NCI-H1105 treated with DMSO at 0.1 percent for 48 hours (cell line): ENCODE measurements around the gene SEC14L6.
"Not testable (repeated sequence)": the region's sequence is repeated elsewhere in the genome, so short reads cannot be mapped to it uniquely, and the experiment has no call there.

Experiments used
- DNase-seq: peaks from one replicate; lab custom pipeline; 2025; lab: John Stamatoyannopoulos, UW

Gene SEC14L6

GRCh38 chr22:30546616-30547015, at the start of gene SEC14L6:
Gene SEC14L6, minus strand, starts transcription at chr22:30546741. Its CDS starts 59 bp downstream, at chr22:30546682.
- DNase-seq: no peak

- DNase-seq: no peak
Observed at GRCh38 chr22:30596199-30596598, 49.7 kb upstream of the SEC14L6 start.

GRCh38 chr22:30592360-30592713, 45.8 kb upstream of the SEC14L6 start:
- not testable (repeated sequence) for DNase-seq

GRCh38 chr22:30591588-30592359, 45.2 kb upstream of the SEC14L6 start, which contains the start of gene PES1:
Gene PES1, minus strand, starts transcription at chr22:30591910. Its CDS starts 77 bp downstream, at chr22:30591833.
- DNase-seq: peak; percentile 98

GRCh38 chr22:30591191-30591587, 44.6 kb upstream of the SEC14L6 start:
- DNase-seq: no peak

GRCh38 chr22:30586414-30586813, 39.9 kb upstream of the SEC14L6 start:
- no peak for DNase-seq

- DNase-seq: no peak
Observed at GRCh38 chr22:30584441-30584840, 37.9 kb upstream of the SEC14L6 start.

- no peak for DNase-seq
Observed at GRCh38 chr22:30582788-30583545, 36.4 kb upstream of the SEC14L6 start.

- DNase-seq: no peak
Observed at GRCh38 chr22:30582051-30582450, 35.5 kb upstream of the SEC14L6 start.

- no peak for DNase-seq
Observed at GRCh38 chr22:30580896-30581295, 34.4 kb upstream of the SEC14L6 start.

- no peak for DNase-seq
Observed at GRCh38 chr22:30578481-30578880, 31.9 kb upstream of the SEC14L6 start.

GRCh38 chr22:30575859-30576258, 29.3 kb upstream of the SEC14L6 start:
- no peak for DNase-seq

- DNase-seq: no peak
Observed at GRCh38 chr22:30574997-30575671, 28.6 kb upstream of the SEC14L6 start.

- peak; percentile 18 for DNase-seq
Observed at GRCh38 chr22:30574095-30574981, 27.8 kb upstream of the SEC14L6 start, which contains the start of gene GAL3ST1. Gene GAL3ST1, minus strand, starts transcription at chr22:30574665. Its CDS starts 17,273 bp downstream, at chr22:30557392.

- DNase-seq: peak; percentile 17
Observed at GRCh38 chr22:30573594-30574094, 27.1 kb upstream of the SEC14L6 start.

GRCh38 chr22:30572840-30573593, 26.5 kb upstream of the SEC14L6 start:
- DNase-seq: no peak

- DNase-seq: no peak
Observed at GRCh38 chr22:30572210-30572609, 25.7 kb upstream of the SEC14L6 start.

- DNase-seq: no peak
Observed at GRCh38 chr22:30569674-30570202, 23.2 kb upstream of the SEC14L6 start.

- no peak for DNase-seq
Observed at GRCh38 chr22:30568137-30568805, 21.7 kb upstream of the SEC14L6 start.

- not testable (repeated sequence) for DNase-seq
Observed at GRCh38 chr22:30567277-30567676, 20.7 kb upstream of the SEC14L6 start.
